Measurements from ENCODE around the gene SLAMF1.
"Not testable (repeated sequence)": the region's sequence is repeated elsewhere in the genome, so short reads cannot be mapped to it uniquely, and the experiment has no call there.

Gene SLAMF1

GRCh38 chr1:160560806-160561205 lies 86.0 kb downstream of the SLAMF1 start:
- H3K18ac ChIP-seq (ENCODE audit: low read depth in 1 of 2, low read length in 2 of 2) = no peak overlapping the region
- no peak overlapping the region for H3K4me3 ChIP-seq (ENCODE audit: insufficient read depth in 1 of 2, low read depth in 1 of 2, low read length in 2 of 2)
- H3K79me1 ChIP-seq (replicated peaks; ENCODE audit: low read length, poor library complexity, severe bottlenecking) = no peaks in the 10 kb centered on the region
- H3K27ac ChIP-seq (ENCODE audit: low read length, poor library complexity, severe bottlenecking) = no peak overlapping the region
- no peak overlapping the region for H4K8ac ChIP-seq (ENCODE audit: low read length)
- H3K4me1 ChIP-seq (ENCODE audit: control insufficient read depth, insufficient read depth, low read depth, low read length) = no peaks in the 10 kb centered on the region
- peaks cover 0 to 3% of the 10 kb centered on the region in 2 experiments for H3K27me3 ChIP-seq (ENCODE audit: control insufficient read depth in 1 of 2, insufficient read depth in 1 of 2, low read length in 2 of 2)
- no peaks in the 10 kb centered on the region for H3K36me3 ChIP-seq (ENCODE audit: control insufficient read depth in 1 of 2, insufficient read depth in 2 of 2, low read depth in 1 of 2, low read length in 2 of 2)
- H2BK12ac ChIP-seq (ENCODE audit: low read length in 2 of 2) = no peak overlapping the region
- no peak overlapping the region for H2BK5ac ChIP-seq (ENCODE audit: low read depth, low read length, poor library complexity, severe bottlenecking)
- H2BK15ac ChIP-seq (ENCODE audit: low read depth, poor library complexity, severe bottlenecking) = no peak overlapping the region
- H2AFZ ChIP-seq (ENCODE audit: low read depth, low read length) = no peak overlapping the region
- no peak overlapping the region for H3K4me2 ChIP-seq (ENCODE audit: low read length, poor library complexity, severe bottlenecking)
- no peak overlapping the region for H2BK120ac ChIP-seq (ENCODE audit: low read depth, low read length)
- DNase-seq = no peak
- no peak overlapping the region for H3K23ac ChIP-seq (ENCODE audit: low read length in 2 of 2)
- H3K4ac ChIP-seq (ENCODE audit: low read depth in 1 of 2, low read length in 2 of 2) = no peak overlapping the region
- H3K14ac ChIP-seq (ENCODE audit: low read length in 2 of 2) = no peak overlapping the region
- H4K91ac ChIP-seq (ENCODE audit: low read length) = no peak overlapping the region
- H3K9ac ChIP-seq (ENCODE audit: low read length) = no peak overlapping the region
- no peak overlapping the region for H2AK5ac ChIP-seq (ENCODE audit: low read length, severe bottlenecking)
- H3K9me3 ChIP-seq (ENCODE audit: control insufficient read depth, low read length) = peaks cover 3% of the 10 kb centered on the region

GRCh38 chr1:160560045-160560705 lies 86.7 kb downstream of the SLAMF1 start:
- Histone ChIP-seq H2BK5ac (ENCODE audit: low read depth, low read length, poor library complexity, severe bottlenecking) (no peak overlapping the region), H3K14ac (ENCODE audit: low read length in 2 of 2) (no peak overlapping the region), H3K4me2 (ENCODE audit: low read length, poor library complexity, severe bottlenecking) (no peak overlapping the region), H3K4ac (ENCODE audit: low read depth in 1 of 2, low read length in 2 of 2) (no peak overlapping the region), H3K36me3 (ENCODE audit: control insufficient read depth in 1 of 2, insufficient read depth in 2 of 2, low read depth in 1 of 2, low read length in 2 of 2) (no peaks in the 10 kb centered on the region), H2BK120ac (ENCODE audit: low read depth, low read length) (no peak overlapping the region), H3K4me3 (ENCODE audit: insufficient read depth in 1 of 2, low read depth in 1 of 2, low read length in 2 of 2) (no peak overlapping the region), H2BK12ac (ENCODE audit: low read length in 2 of 2) (no peak overlapping the region), H3K23ac (ENCODE audit: low read length in 2 of 2) (no peak overlapping the region), H3K18ac (ENCODE audit: low read depth in 1 of 2, low read length in 2 of 2) (no peak overlapping the region), H3K79me1 (replicated peaks; ENCODE audit: low read length, poor library complexity, severe bottlenecking) (no peaks in the 10 kb centered on the region), H3K27me3 (ENCODE audit: control insufficient read depth in 1 of 2, insufficient read depth in 1 of 2, low read length in 2 of 2) (peaks cover 0 to 3% of the 10 kb centered on the region in 2 experiments), H3K27ac (ENCODE audit: low read length, poor library complexity, severe bottlenecking) (no peak overlapping the region), H4K91ac (ENCODE audit: low read length) (no peak overlapping the region), H3K4me1 (ENCODE audit: control insufficient read depth, insufficient read depth, low read depth, low read length) (no peaks in the 10 kb centered on the region), H2BK15ac (ENCODE audit: low read depth, poor library complexity, severe bottlenecking) (no peak overlapping the region), H3K9me3 (ENCODE audit: control insufficient read depth, low read length) (peaks cover 3% of the 10 kb centered on the region), H3K9ac (ENCODE audit: low read length) (no peak overlapping the region), H2AK5ac (ENCODE audit: low read length, severe bottlenecking) (no peak overlapping the region), H2AFZ (ENCODE audit: low read depth, low read length) (no peak overlapping the region), H4K8ac (ENCODE audit: low read length) (no peak overlapping the region)
- no peak for DNase-seq
- WGBS = 82% methylated on average over 4 of the region's 4 CpGs

GRCh38 chr1:160559437-160559836 lies 87.4 kb downstream of the SLAMF1 start:
- H3K14ac ChIP-seq (ENCODE audit: low read length in 2 of 2); H3K23ac ChIP-seq (ENCODE audit: low read length in 2 of 2); H3K36me3 ChIP-seq (ENCODE audit: control insufficient read depth in 1 of 2, insufficient read depth in 2 of 2, low read depth in 1 of 2, low read length in 2 of 2); H3K27ac ChIP-seq (ENCODE audit: low read length, poor library complexity, severe bottlenecking); H3K9ac ChIP-seq (ENCODE audit: low read length); H4K91ac ChIP-seq (ENCODE audit: low read length); DNase-seq; H3K4ac ChIP-seq (ENCODE audit: low read depth in 1 of 2, low read length in 2 of 2); H3K18ac ChIP-seq (ENCODE audit: low read depth in 1 of 2, low read length in 2 of 2); H3K4me1 ChIP-seq (ENCODE audit: control insufficient read depth, insufficient read depth, low read depth, low read length); H3K79me1 ChIP-seq (replicated peaks; ENCODE audit: low read length, poor library complexity, severe bottlenecking); H3K4me3 ChIP-seq (ENCODE audit: insufficient read depth in 1 of 2, low read depth in 1 of 2, low read length in 2 of 2); H2AFZ ChIP-seq (ENCODE audit: low read depth, low read length); H2BK15ac ChIP-seq (ENCODE audit: low read depth, poor library complexity, severe bottlenecking); H2BK5ac ChIP-seq (ENCODE audit: low read depth, low read length, poor library complexity, severe bottlenecking); H2BK120ac ChIP-seq (ENCODE audit: low read depth, low read length); H3K27me3 ChIP-seq (ENCODE audit: control insufficient read depth in 1 of 2, insufficient read depth in 1 of 2, low read length in 2 of 2); H2BK12ac ChIP-seq (ENCODE audit: low read length in 2 of 2); H2AK5ac ChIP-seq (ENCODE audit: low read length, severe bottlenecking); H4K8ac ChIP-seq (ENCODE audit: low read length); H3K9me3 ChIP-seq (ENCODE audit: control insufficient read depth, low read length); H3K4me2 ChIP-seq (ENCODE audit: low read length, poor library complexity, severe bottlenecking): not testable (repeated sequence)
- WGBS = 70% methylated on average over 3 of the region's 3 CpGs

GRCh38 chr1:160558660-160559380 lies 88.0 kb downstream of the SLAMF1 start:
- Histone ChIP-seq H2BK12ac (ENCODE audit: low read length in 2 of 2) (no peak overlapping the region), H2BK120ac (ENCODE audit: low read depth, low read length) (no peak overlapping the region), H2BK15ac (ENCODE audit: low read depth, poor library complexity, severe bottlenecking) (no peak overlapping the region), H4K8ac (ENCODE audit: low read length) (no peak overlapping the region), H3K23ac (ENCODE audit: low read length in 2 of 2) (no peak overlapping the region), H3K27me3 (ENCODE audit: control insufficient read depth in 1 of 2, insufficient read depth in 1 of 2, low read length in 2 of 2) (peaks cover 0 to 3% of the 10 kb centered on the region in 2 experiments), H3K4me2 (ENCODE audit: low read length, poor library complexity, severe bottlenecking) (no peak overlapping the region), H3K9ac (ENCODE audit: low read length) (no peak overlapping the region), H3K4me3 (ENCODE audit: insufficient read depth in 1 of 2, low read depth in 1 of 2, low read length in 2 of 2) (no peak overlapping the region), H4K91ac (ENCODE audit: low read length) (no peak overlapping the region), H3K79me1 (replicated peaks; ENCODE audit: low read length, poor library complexity, severe bottlenecking) (no peaks in the 10 kb centered on the region), H3K36me3 (ENCODE audit: control insufficient read depth in 1 of 2, insufficient read depth in 2 of 2, low read depth in 1 of 2, low read length in 2 of 2) (no peaks in the 10 kb centered on the region), H2BK5ac (ENCODE audit: low read depth, low read length, poor library complexity, severe bottlenecking) (no peak overlapping the region), H3K4ac (ENCODE audit: low read depth in 1 of 2, low read length in 2 of 2) (no peak overlapping the region), H2AK5ac (ENCODE audit: low read length, severe bottlenecking) (no peak overlapping the region), H3K27ac (ENCODE audit: low read length, poor library complexity, severe bottlenecking) (no peak overlapping the region), H3K4me1 (ENCODE audit: control insufficient read depth, insufficient read depth, low read depth, low read length) (no peaks in the 10 kb centered on the region), H3K14ac (ENCODE audit: low read length in 2 of 2) (no peak overlapping the region), H3K9me3 (ENCODE audit: control insufficient read depth, low read length) (peaks cover 3% of the 10 kb centered on the region), H2AFZ (ENCODE audit: low read depth, low read length) (no peak overlapping the region), H3K18ac (ENCODE audit: low read depth in 1 of 2, low read length in 2 of 2) (no peak overlapping the region)
- DNase-seq = no peak
- 97% methylated on average over 2 of the region's 4 CpGs for WGBS

Data from mesenchymal stem cell (in vitro differentiated cells and primary cell).